ENCODE results near the gene VPS13D. TPM values are rescaled to one million over a fixed set of nuclear protein-coding genes. Genes with fewer than 3 reads are reported as not detected.
A peak's percentile ranks its signal among the peaks of the same experiment; 100 is the strongest.

Gene VPS13D
- total RNA-seq, 1 experiment from 2014 or later, result 29.0 TPM

DNA sequence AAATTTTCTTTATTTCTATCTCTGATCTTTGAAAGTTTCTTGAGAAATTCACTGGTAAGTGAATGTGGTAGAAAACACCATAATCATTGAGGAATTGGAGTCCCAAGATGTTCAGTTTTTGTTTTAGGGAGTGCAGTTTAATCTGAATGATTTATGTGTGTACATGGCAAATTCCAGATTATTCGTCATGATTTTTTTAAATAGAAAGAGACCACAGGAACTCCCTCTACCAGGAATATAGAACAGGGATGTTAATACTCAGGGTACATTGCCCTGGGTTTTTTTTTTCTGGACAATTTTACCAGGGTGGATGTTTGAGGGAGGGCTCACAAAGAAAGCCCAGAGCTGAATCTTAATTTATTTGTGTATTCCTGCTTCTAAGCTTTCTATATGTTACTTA is 109.0 kb downstream of the VPS13D start (continued):
- TF ChIP-seq, protein P1, sequence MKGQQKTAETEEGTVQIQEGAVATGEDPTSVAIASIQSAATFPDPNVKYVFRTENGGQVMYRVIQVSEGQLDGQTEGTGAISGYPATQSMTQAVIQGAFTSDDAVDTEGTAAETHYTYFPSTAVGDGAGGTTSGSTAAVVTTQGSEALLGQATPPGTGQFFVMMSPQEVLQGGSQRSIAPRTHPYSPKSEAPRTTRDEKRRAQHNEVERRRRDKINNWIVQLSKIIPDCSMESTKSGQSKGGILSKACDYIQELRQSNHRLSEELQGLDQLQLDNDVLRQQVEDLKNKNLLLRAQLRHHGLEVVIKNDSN (CRISPR knock-in tag; IDR thresholded peaks at IDR 0.05), result no peak
- TF ChIP-seq HMGA2 (CRISPR knock-in tag; IDR thresholded peaks at IDR 0.05) (no peak), ATF1 (CRISPR knock-in tag; IDR thresholded peaks at IDR 0.05) (no peak), SP1 (CRISPR knock-in tag; conservative IDR thresholded peaks at IDR 0.05) (no peak), GABPB1 (CRISPR knock-in tag; IDR thresholded peaks at IDR 0.05) (no peak), TEAD4 (CRISPR knock-in tag; IDR thresholded peaks at IDR 0.05) (no peak), MXD4 (CRISPR knock-in tag; IDR thresholded peaks at IDR 0.05; ENCODE audit: borderline replicate concordance) (no peak)
- TF ChIP-seq, protein P2, sequence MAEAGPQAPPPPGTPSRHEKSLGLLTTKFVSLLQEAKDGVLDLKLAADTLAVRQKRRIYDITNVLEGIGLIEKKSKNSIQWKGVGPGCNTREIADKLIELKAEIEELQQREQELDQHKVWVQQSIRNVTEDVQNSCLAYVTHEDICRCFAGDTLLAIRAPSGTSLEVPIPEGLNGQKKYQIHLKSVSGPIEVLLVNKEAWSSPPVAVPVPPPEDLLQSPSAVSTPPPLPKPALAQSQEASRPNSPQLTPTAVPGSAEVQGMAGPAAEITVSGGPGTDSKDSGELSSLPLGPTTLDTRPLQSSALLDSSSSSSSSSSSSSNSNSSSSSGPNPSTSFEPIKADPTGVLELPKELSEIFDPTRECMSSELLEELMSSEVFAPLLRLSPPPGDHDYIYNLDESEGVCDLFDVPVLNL (CRISPR knock-in tag; IDR thresholded peaks at IDR 0.05; ENCODE audit: borderline replicate concordance, low read depth), result no peak

DNA sequence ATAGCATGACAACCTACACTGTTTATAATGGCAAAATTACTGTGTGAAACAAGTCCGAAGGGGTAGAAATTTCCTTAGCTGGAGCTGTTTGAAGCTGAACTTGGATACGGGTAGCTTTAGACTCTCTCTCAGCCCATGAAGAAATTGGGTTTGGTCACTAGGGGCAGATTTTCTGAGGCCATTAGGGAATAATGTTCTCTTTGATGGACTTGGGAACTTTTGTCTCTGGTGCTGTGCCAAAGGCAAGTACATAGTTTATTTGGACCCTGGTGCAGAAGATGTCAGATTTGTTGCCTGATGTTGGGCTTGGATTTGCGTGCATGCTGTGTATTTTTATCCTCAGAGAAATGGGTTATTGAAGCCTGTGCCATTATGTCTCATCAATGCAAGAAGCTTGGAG is 109.6 kb downstream of the VPS13D start:
- no peak overlapping the region for H3K4me3 Mint-ChIP-seq
- no peaks in the 10 kb centered on the region for H3K27me3 Mint-ChIP-seq (ENCODE audit: low read depth)
- no peak overlapping the region for H3K27ac Mint-ChIP-seq
- H3K9me3 Mint-ChIP-seq, result no peaks in the 10 kb centered on the region
- H3K36me3 Mint-ChIP-seq, result peaks cover 16% of the 10 kb centered on the region
- TF ChIP-seq, protein P3, sequence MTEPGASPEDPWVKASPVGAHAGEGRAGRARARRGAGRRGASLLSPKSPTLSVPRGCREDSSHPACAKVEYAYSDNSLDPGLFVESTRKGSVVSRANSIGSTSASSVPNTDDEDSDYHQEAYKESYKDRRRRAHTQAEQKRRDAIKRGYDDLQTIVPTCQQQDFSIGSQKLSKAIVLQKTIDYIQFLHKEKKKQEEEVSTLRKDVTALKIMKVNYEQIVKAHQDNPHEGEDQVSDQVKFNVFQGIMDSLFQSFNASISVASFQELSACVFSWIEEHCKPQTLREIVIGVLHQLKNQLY (CRISPR knock-in tag; IDR thresholded peaks at IDR 0.05), result no peak
- TF ChIP-seq IRF2 (CRISPR knock-in tag; IDR thresholded peaks at IDR 0.05; ENCODE audit: borderline replicate concordance, low read depth) (no peak), FOXJ3 (CRISPR knock-in tag; IDR thresholded peaks at IDR 0.05; ENCODE audit: borderline replicate concordance) (no peak), CBFB (CRISPR knock-in tag; IDR thresholded peaks at IDR 0.05; ENCODE audit: low read depth) (no peak), TEAD1 (CRISPR knock-in tag; IDR thresholded peaks at IDR 0.05) (no peak), FOXK1 (CRISPR knock-in tag; IDR thresholded peaks at IDR 0.05) (no peak), NFE2L1 (CRISPR knock-in tag; IDR thresholded peaks at IDR 0.05) (no peak), NFYB (CRISPR knock-in tag; conservative IDR thresholded peaks at IDR 0.05; ENCODE audit: low read depth) (no peak), CREM (CRISPR knock-in tag; IDR thresholded peaks at IDR 0.05) (no peak), GRHL2 (CRISPR knock-in tag; IDR thresholded peaks at IDR 0.05; ENCODE audit: insufficient replicate concordance, severe bottlenecking) (no peak), EMX1 (CRISPR knock-in tag; IDR thresholded peaks at IDR 0.05) (no peak), JUN (CRISPR knock-in tag; IDR thresholded peaks at IDR 0.05) (no peak)
- TF ChIP-seq, protein P4, sequence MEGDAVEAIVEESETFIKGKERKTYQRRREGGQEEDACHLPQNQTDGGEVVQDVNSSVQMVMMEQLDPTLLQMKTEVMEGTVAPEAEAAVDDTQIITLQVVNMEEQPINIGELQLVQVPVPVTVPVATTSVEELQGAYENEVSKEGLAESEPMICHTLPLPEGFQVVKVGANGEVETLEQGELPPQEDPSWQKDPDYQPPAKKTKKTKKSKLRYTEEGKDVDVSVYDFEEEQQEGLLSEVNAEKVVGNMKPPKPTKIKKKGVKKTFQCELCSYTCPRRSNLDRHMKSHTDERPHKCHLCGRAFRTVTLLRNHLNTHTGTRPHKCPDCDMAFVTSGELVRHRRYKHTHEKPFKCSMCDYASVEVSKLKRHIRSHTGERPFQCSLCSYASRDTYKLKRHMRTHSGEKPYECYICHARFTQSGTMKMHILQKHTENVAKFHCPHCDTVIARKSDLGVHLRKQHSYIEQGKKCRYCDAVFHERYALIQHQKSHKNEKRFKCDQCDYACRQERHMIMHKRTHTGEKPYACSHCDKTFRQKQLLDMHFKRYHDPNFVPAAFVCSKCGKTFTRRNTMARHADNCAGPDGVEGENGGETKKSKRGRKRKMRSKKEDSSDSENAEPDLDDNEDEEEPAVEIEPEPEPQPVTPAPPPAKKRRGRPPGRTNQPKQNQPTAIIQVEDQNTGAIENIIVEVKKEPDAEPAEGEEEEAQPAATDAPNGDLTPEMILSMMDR (IDR thresholded peaks at IDR 0.05), result no peak
- TF ChIP-seq, protein P5, sequence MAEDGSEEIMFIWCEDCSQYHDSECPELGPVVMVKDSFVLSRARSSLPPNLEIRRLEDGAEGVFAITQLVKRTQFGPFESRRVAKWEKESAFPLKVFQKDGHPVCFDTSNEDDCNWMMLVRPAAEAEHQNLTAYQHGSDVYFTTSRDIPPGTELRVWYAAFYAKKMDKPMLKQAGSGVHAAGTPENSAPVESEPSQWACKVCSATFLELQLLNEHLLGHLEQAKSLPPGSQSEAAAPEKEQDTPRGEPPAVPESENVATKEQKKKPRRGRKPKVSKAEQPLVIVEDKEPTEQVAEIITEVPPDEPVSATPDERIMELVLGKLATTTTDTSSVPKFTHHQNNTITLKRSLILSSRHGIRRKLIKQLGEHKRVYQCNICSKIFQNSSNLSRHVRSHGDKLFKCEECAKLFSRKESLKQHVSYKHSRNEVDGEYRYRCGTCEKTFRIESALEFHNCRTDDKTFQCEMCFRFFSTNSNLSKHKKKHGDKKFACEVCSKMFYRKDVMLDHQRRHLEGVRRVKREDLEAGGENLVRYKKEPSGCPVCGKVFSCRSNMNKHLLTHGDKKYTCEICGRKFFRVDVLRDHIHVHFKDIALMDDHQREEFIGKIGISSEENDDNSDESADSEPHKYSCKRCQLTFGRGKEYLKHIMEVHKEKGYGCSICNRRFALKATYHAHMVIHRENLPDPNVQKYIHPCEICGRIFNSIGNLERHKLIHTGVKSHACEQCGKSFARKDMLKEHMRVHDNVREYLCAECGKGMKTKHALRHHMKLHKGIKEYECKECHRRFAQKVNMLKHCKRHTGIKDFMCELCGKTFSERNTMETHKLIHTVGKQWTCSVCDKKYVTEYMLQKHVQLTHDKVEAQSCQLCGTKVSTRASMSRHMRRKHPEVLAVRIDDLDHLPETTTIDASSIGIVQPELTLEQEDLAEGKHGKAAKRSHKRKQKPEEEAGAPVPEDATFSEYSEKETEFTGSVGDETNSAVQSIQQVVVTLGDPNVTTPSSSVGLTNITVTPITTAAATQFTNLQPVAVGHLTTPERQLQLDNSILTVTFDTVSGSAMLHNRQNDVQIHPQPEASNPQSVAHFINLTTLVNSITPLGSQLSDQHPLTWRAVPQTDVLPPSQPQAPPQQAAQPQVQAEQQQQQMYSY (CRISPR knock-in tag; IDR thresholded peaks at IDR 0.05), result no peak
- TF ChIP-seq, protein P6, sequence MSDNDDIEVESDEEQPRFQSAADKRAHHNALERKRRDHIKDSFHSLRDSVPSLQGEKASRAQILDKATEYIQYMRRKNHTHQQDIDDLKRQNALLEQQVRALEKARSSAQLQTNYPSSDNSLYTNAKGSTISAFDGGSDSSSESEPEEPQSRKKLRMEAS (CRISPR knock-in tag; IDR thresholded peaks at IDR 0.05), result no peak
- TF ChIP-seq, protein P7, sequence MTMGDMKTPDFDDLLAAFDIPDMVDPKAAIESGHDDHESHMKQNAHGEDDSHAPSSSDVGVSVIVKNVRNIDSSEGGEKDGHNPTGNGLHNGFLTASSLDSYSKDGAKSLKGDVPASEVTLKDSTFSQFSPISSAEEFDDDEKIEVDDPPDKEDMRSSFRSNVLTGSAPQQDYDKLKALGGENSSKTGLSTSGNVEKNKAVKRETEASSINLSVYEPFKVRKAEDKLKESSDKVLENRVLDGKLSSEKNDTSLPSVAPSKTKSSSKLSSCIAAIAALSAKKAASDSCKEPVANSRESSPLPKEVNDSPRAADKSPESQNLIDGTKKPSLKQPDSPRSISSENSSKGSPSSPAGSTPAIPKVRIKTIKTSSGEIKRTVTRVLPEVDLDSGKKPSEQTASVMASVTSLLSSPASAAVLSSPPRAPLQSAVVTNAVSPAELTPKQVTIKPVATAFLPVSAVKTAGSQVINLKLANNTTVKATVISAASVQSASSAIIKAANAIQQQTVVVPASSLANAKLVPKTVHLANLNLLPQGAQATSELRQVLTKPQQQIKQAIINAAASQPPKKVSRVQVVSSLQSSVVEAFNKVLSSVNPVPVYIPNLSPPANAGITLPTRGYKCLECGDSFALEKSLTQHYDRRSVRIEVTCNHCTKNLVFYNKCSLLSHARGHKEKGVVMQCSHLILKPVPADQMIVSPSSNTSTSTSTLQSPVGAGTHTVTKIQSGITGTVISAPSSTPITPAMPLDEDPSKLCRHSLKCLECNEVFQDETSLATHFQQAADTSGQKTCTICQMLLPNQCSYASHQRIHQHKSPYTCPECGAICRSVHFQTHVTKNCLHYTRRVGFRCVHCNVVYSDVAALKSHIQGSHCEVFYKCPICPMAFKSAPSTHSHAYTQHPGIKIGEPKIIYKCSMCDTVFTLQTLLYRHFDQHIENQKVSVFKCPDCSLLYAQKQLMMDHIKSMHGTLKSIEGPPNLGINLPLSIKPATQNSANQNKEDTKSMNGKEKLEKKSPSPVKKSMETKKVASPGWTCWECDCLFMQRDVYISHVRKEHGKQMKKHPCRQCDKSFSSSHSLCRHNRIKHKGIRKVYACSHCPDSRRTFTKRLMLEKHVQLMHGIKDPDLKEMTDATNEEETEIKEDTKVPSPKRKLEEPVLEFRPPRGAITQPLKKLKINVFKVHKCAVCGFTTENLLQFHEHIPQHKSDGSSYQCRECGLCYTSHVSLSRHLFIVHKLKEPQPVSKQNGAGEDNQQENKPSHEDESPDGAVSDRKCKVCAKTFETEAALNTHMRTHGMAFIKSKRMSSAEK (CRISPR knock-in tag; IDR thresholded peaks at IDR 0.05; ENCODE audit: borderline replicate concordance), result no peak
- TF ChIP-seq, protein P8, sequence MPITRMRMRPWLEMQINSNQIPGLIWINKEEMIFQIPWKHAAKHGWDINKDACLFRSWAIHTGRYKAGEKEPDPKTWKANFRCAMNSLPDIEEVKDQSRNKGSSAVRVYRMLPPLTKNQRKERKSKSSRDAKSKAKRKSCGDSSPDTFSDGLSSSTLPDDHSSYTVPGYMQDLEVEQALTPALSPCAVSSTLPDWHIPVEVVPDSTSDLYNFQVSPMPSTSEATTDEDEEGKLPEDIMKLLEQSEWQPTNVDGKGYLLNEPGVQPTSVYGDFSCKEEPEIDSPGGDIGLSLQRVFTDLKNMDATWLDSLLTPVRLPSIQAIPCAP (CRISPR knock-in tag; IDR thresholded peaks at IDR 0.05), result no peak
- DNase-seq (ENCODE audit: low spot score) (no peak), ATAC-seq (peak; percentile 65)
- H3K4me1 Mint-ChIP-seq, result peaks cover 25% of the 10 kb centered on the region
- ChIA-PET CTCF (interaction anchor here (0.6 to 2.6 kb wide), 20 partner anchors 8 to 424 kb away, joined by 3 to 12 read pairs (median 4); no protein-coding TSS in a partner anchor), POLR2A (no interaction called here)

Data from WTC11 (cell line).